NCI-H128 (cell line): Measurements from ENCODE around the gene GALNT2.

Experiments
- DNase-seq: peaks from one replicate; lab custom pipeline; 2025; ENCODE audit not compliant: unreplicated experiment; lab: John Stamatoyannopoulos, UW

Gene GALNT2

DNA sequence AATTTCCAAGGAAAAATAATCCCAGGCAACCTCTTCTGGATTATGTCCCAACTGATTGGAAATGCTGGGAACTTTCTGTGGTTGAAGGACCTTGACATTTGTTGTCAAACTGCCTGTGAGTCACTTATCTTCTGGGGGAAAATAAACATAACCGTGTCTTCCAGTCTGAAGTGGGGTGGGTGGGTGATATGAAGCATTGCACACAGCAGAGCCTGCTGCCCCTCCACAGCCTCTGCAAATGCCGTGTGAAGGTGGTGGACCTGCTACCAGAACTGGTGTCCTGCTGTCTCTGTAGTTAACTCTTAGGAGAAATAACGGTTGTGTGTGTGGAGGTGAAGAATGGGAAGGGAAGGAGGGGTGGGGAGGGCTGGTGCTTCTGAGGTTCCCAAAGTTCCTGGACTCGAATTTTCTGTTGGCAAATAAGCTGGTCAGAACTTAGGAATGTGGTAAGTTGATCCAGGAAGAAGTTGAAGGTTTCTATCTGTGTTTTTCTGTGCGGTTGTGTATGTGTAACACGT lies 23.2 kb downstream of the GALNT2 start:
- DNase-seq: no peak

DNA sequence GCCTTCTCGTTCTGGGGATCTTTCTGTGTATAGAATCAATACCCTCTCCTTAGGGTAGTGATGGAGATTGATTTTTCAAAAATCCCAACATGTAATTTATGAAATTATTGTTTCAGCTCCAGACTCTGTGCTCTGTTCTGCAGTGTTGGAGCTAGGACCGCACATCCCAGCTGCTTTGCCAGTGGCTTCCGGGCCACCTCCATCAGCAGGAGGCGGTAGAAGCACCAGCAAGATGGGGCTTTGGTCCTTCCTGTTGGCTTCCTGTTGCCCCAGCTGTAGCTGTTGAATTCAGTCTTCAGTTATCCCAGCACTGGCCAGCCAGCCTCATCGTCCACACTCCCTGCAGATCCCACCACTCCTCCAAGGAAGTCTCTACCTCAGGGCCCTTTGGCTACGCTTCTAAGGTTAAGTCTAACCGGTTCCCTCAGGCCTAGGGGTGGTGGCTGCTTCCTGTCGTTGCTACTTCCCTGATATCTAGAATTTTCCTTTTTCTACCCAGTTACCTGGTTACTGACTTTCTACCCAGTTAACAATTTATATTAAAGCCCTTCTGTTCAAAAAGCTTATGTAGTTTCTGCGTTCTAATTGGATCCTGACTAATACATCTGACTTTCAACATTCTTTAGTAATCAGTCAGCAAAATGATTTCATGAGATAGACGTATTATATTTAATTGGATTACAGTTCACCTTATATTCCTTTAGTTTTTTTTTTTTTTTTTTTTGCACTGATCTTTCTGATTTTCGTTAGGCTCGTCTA lies 24.6 kb downstream of the GALNT2 start:
- DNase-seq: no peak

DNA sequence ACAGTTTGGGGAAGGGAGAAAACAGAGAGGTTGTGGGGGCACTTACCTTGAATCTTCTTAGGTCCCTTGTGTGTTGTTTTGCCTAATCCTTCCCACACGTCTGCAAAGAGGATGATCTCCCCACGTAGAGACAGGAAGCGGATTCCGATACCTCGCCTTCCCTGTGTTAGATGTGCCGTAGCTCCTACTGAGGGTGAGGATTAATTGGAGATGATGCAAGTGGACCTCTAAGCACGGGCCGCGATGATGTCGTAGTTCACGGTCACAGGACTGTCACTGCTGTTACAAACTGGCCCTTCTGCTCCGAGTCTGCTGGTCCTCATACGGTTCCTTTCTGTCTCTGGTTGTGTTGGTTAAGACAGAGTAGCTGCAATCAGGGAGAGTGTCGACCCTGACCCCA lies 27.7 kb downstream of the GALNT2 start:
- DNase-seq: no peak

DNA sequence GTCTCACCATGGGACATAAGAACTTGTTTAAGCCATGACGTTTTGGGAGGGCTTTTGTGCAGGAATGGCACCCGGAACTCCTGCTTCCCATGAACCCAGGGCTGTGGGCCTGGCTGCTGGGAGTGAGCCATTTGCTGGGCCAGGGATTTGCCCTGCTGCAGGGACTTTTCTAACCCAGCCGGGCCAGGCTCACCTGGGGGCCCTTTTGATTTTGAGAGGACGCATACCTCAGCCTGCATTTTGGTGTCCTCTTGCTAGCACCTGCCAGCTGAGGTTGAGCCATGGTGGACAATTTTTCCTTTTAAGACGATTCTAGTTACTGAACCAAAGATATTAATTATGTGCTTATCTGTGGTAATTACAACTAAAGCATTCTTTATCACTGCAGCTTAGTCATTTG lies 28.9 kb downstream of the GALNT2 start:
- DNase-seq: no peak

DNA sequence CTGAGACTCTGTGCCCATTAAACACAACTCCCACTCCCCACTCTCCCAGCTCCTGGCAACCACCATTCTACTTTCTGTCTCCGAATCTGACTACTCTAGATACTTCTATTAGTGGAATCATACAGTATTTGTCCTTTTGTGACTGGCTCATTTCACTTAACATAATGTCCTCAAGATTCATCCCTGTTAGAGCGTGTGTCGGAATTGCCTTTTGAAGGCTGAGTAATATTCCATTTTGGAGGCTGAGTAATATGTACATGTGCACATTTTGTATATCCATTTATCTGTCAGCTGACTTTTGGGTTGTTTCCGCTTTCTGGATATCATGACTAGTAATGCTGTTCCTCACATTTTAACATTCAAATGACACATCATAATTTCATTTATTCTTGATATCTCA lies 30.3 kb downstream of the GALNT2 start:
- DNase-seq: no peak

DNA sequence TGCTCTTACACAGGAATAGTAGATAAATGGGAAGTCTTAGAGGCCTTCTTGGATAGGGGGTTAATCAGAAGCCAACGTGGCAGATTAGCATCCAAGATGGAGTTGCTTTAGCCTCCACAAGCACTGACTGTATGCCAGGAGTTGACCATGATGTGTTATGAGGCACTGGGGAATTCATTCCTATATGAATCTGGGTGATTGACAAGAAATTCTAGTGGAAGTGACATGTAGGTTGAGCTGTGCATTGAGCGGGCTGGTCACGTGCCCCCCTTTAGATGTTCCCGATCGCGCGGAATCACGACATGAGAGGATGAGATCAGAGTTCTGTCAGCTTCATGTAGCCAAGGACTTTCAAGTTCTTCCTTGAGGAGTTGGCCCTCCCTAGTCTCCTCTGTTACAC lies 31.7 kb downstream of the GALNT2 start:
- no peak for DNase-seq

DNA sequence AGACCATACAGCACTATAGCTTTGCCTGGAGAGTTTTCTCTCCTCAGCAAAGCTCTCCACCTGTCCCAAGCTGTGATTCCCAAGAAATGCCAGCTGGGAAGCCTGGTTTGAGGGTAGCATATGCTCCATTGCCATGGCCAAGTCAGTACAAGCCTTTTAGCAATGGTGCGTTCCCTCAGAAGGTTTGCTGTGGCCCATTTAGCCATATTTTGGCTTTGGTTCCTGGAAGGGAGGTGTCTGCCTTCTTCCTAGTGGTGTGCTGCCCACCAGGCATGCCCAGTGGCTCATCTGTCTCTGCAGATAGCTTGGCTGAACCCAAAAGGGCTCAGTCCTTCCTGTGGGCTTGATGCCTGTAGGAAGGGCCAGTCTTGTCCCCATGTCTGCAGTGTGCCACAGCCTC lies 32.4 kb downstream of the GALNT2 start:
- no peak for DNase-seq

DNA sequence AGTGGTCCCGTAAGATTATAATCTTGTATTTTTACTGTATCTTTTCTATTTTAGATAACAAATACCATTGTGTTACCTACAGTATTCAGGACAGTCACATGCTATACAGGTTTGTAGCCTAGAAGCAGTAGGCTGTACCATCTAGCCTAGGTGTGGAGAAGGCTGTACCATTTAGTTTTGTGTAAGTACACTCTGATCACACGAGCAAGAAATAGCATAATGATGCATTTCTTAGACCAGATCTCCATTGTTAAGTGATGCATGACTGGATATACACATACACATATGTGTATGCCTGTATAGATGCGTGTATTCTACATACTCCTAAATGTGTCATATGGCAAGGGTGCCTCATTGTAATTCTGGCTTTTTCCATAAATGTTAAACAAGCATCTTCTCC lies 33.9 kb downstream of the GALNT2 start:
- no peak for DNase-seq

DNA sequence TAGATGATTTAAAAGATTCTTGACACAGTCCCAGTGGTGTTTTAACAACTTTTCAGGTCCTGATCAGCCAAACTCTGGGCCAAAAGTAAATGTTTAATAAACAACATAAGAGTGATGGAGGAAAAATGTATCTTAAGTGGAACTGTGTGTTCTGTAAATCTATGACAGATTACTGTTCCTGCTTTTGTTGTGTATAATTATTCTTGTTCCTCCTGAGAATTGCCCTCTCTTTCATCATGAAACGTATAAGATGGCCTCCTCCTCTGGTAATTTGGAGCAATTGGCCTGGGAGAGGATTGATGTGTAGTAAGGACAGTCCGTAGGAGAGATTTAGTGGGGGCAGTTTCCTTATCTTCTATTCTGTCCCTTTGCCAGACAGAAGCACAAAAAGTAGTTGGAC lies 34.5 kb downstream of the GALNT2 start:
- no peak for DNase-seq

DNA sequence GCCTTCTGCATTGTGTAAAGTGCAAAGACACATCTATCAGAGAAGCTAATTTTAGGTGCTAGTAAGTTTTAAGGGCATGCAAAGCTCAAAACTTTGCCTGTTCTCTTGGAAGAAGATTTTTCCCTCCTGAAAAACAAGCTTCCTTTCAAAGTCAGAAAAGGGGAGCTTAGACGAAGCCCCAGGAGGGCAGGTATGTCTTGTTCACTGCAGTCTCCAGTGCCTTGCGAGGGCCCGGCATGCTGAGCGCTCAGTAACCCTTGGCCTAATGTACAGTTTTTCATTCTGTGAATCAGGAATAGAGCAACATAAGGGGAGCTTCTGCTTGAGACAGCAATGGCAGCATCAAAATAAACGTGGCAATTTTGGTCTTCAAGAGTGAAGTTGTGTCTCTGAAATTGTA lies 35.0 kb downstream of the GALNT2 start:
- DNase-seq: no peak

DNA sequence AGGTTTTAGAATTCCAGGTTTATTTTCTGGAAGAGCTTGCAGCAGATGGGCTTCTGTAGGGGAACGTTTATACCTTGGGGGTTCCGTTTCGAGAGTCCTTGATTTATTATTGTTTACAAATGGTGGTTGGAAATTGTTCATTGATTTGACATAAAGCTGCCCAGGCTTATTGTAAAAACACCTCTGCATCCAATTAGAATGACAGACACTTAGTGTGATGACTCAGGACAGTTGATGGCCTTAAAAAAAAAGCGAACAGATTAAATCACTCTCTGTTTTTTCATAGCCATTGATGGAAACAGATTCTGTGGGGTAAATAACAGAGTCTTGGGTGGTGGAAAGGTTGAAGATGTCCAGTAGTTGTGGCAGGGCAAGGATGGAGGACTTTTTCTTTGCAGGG lies 35.4 kb downstream of the GALNT2 start:
- DNase-seq: no peak

DNA sequence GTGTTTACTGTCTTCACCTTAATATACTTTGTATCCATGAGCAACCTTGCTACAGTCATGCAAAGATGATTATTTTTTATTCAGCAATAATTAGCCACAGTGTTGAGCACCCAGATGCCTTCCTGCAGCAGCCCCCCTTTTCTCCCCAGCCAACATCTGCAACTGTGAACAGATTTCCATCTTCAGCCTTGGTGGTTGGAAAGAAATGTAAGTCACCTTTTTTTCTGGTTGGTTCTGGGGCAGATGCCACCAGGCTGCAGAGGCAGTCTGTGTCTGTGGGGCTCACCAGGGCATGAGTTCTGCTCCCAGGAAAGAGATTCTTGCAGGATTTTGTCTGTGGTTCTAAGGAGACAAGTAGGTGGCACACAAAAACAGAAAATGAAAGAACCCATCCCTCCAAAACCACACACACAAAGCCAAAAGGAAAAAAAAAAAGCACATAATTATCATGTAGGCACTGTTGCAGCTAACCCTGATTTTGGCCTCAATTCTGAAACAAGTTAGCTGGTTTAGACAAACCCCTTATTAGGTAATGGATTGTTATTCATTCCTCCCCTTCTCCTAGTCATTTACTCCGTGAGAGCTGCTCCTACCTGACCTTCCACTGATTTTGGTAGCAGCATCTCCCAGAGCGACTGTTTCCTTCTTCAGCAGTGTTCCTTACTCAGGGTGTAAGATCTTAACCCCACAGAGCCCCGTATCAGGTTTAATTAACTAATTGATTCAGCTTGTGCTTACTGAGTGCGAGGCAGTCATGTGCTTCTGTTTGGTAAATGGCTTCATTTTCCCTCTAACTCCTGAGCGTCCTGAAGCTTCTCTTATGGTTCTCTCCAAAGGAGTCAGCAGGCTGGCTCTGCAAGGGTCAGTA lies 36.5 kb downstream of the GALNT2 start:
- no peak for DNase-seq

DNA sequence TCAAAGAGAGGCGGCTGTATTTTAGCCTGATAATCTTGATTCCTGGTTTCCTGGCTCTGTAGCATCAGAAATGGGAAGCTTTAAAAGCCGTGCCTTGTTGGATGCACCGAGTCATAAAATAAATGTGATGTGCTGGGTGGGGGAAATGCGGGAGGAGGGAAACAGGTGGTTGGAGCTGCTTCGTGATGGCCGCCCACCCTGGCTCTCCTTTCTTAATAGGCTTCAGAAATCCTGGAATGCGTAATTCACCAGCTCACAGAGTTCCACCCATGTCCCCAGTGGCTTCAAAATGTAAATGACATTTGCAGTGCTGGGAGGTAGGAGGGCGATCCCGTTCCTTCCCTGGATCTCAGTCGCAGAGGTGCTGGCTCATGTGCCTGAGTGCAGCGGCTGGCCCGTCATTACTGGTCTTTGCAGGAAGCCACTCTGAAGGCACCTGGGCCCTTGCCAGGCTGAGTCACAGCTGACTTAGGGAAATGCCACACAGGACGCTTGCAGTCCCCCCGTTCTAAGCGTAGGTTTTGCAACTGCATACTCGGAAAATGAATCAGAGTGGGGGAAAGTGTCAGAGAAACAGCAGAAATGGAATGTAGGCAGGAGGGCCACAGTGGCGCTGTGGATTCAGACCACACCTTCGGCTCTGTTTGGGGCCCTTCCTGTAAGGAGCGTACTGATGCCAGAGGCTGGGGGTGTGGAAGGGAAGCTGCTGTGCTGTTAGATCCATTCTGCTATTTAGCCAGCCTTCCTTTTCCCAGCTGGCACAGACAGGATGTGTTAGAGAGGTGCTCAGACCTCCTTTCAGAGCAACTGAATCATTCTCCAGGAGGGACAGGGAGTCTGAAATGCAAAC lies 37.6 kb downstream of the GALNT2 start:
- peak; percentile 41 for DNase-seq

DNA sequence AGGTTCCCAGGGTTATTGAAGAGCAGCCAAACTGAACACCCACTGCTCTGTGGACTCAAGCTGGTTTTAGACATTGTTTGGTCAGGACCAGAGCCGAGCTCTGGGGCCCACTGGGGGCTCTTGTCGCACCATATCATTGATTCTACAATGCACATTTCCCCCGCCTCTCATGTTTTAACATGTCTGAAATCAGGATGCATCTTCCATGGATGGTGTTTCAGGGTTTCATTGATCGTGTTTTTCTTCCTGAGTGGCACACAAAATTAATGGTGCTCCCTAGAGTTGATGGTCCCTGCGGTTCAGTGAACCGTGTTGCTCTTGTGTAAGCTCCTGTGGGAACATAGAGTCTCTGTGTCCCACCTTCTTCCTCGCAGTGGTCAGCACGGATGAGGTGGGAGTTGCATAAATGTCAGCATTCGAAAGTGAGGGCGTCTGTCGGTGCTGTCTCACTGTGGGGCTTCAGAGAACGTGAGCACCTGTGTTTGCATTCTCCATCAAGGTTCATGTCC lies 38.3 kb downstream of the GALNT2 start:
- DNase-seq: no peak

DNA sequence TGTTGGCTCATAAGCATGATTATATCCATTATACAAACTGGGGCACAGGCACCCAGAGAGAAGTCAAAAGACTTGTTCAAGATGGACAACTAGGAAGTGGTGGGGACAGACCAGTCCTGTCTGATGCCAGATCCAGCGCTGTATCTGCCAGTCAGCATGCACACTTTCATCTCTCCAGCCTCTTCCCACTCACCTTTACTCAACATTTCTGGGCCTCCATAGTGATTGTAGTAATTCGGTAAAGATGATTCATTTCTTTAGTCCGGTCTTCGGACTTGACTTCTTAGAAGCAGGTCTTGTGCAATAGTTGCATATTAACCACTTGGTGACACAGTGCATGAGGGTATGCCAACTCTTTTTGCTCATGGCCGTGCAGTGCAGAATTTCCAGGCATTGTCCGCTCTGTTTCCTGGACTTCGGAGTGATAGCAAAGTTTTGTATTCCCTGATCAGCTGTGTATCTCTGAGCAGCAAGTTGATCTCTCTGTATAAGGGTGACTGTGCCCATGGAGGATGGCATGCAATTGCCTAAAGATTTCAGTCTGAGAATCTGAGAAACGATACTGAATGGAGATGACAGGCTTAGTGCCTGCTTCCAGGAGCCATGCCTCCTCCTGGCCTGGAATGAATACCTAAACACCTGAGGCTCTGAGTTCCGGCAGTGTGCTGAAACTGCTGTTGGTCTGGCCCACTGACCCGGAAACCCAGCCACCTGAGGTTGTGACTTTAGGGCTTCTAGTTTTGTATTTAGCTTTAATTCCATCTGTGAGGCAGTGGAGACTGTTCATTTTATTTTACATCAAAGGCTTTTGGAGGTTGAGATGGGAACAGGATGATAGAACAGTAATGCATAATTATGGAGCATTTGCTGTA lies 39.0 kb downstream of the GALNT2 start:
- no peak for DNase-seq

DNA sequence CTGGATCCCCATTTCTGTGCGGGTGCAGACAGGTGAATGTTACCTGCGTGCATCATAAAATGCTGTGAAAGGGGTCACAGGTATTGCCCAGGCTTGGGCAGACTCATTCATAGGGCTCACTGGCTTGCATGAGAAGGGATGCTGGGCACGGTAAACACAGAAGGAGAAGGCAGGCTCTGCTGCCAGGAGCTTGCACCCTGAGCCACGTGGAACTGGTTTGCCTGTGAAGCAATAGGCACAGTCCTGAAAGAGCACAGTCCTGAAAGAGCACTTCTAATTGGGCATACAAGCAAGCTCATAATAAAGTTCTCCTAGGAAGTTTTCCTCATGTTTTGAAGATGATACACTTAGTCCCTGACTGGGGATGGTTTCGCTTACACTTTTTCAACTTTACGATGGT lies 40.9 kb downstream of the GALNT2 start:
- no peak for DNase-seq

DNA sequence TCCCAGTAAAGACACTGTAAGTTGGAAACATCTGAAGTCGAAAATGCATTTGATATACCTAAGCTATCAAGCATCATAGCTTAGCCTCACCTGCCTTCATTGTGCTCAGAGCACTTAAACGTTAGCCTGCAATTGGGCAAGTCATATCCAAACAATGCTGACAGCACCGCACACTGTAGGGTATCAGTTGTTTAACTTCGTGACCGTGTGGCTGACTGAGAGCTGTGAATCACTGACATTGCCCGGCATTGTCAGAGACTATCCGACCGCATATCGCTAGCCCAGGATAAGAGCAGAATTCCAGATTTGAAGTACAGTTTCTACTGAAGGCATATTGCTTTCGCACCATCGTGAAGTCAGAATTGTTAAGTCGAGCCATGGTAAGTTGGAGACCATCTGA lies 41.5 kb downstream of the GALNT2 start:
- no peak for DNase-seq

DNA sequence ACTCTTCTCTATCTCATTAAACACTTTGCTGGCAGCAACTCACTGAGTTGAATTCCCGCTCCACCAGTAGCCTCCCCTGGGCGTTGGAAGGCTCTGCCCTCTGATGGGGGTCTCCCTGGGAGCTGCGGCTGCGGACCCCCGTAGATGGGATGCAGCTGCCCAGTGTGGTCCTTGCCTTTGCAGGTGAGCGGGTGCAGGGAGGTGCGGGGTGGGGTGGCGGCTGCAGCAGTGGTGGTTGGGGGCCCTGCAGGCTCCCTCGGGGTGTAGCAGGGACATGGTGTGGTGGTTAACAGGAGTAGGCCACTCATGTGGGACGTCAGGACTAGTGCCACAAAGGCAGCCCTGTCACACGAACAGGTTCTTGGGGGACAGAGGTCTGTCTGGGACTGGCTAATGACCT lies 42.0 kb downstream of the GALNT2 start:
- DNase-seq: no peak

DNA sequence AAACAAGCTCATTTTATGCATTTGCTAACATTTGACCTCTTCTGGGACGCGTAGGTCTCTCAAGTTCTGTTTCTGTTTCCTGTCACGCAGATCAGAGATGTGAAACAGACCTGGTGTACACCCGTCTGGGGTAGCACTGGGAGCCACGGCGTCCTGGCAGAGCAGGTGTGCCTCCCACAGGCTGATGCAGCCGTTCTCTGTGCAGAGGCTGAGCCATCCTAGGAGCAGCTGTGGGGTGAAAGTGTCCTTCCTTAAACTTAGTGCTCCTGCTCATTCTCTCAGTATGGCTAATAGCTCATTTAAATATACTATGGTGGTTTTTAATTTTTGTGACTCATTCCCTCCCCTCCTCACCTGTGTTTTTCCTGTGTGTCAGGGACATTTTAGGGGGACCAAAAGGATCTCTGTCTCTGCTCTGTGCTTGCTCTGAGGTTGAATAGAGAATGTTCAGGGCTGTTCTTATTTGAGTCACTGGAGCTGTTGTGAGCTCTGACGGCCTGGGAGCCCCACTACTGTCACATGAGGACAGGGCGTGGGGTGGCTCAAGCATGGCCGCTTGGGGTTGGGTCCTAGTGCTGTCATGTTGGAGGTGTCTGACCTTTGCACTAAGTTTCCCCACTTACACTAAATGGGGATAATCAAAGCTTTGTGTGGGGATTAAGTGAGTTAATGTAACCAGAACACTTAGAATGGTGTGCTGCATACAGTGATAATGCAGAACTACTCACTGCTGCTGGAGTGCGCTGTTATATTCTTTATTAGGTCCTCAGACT lies 43.0 kb downstream of the GALNT2 start:
- no peak for DNase-seq
